K562 (cell line): ENCODE data around the gene BIRC5. TPM values are rescaled to one million over a fixed set of nuclear protein-coding genes. Genes with fewer than 3 reads are reported as not detected.
A peak's percentile ranks its signal among the peaks of the same experiment; 100 is the strongest.

ENCODE experiments used
- ELF2 ChIP-seq: fragments of 250-450 bp; sonication (Bioruptor Pico); IDR thresholded peaks from 2 replicates; pipeline ENCODE4 v1.5.0; 2021; ENCODE audit warnings: mild to moderate bottlenecking
- ELF4 ChIP-seq: fragments of 450-650 bp; formaldehyde crosslinking; IDR thresholded peaks from 2 replicates; pipeline ENCODE4 v1.4.0; 2022; ENCODE audit warnings: missing genetic modification characterization
- JUND ChIP-seq, 2 experiments: IDR thresholded peaks; 2 replicates in 1 of 2; 3 replicates in 1 of 2; pipeline ENCODE4 v1.6.1; 2011; ENCODE audit warnings: borderline replicate concordance in 2 of 2, low read depth in 2 of 2, low read length in 2 of 2, improper control_type of control experiment in 1 of 2, missing biosample characterization in 1 of 2, missing genetic modification characterization in 1 of 2, missing genetic modification reagents in 1 of 2
- KDM5B ChIP-seq: fragments of 200-600 bp; sonication (generic); IDR thresholded peaks from 2 replicates; pipeline ENCODE4 v1.6.1; 2012; ENCODE audit warnings: low read depth, mild to moderate bottlenecking, moderate library complexity, low read length, control low read depth, inconsistent platforms; ENCODE audit not compliant: insufficient replicate concordance
- NR2C1 ChIP-seq, 2 experiments: fragments of 450-650 bp; IDR thresholded peaks; 2 replicates each; pipeline ENCODE4 v1.6.1; 2017; ENCODE audit warnings: mild to moderate bottlenecking in 2 of 2, antibody characterized with exemption in 1 of 2, inconsistent platforms in 1 of 2, missing compliant biosample characterization in 1 of 2, missing genetic modification characterization in 1 of 2
- NR4A1 ChIP-seq, 2 experiments: fragments of 250-450 bp in 1 of 2; fragments of 450-650 bp in 1 of 2; sonication (Bioruptor Pico) in 1 of 2; IDR thresholded peaks; 2 replicates each; pipeline versions ENCODE4 v1.4.0 to v1.6.1; 2016 to 2020; ENCODE audit warnings: mild to moderate bottlenecking in 2 of 2, missing compliant biosample characterization in 1 of 2, missing genetic modification characterization in 1 of 2, moderate library complexity in 1 of 2
- SMARCA4 ChIP-seq: fragments of 450-650 bp; IDR thresholded peaks from 2 replicates; pipeline ENCODE4 v1.6.1; 2016
- TCFL5 ChIP-seq: fragments of 250-450 bp; sonication (Bioruptor Pico); conservative IDR thresholded peaks from 2 replicates; pipeline ENCODE4 v1.6.1; 2021; ENCODE audit warnings: mild to moderate bottlenecking, moderate library complexity, matching md5 sums
- polyA plus RNA-seq, 8 experiments: library from polyadenylated mRNA; depleted of rRNA in 4 of 8; stranded (reverse) in 5 of 8; unstranded in 3 of 8; fragments of >200 nt; fragmentation: Nextera tagmentation in 2 of 8; fragmentation: Illumina TruSeq in 1 of 8; extraction: Ambion mirVana in 2 of 8; extraction: Trizol in 1 of 8; gene quantifications; 2 replicates each; pipeline versions ENCODE4 v1.2.1 to v1.2.3, GENCODE V29; 2011 to 2014; ENCODE audit warnings: inconsistent platforms in 1 of 8, missing spikeins in 1 of 8
- total RNA-seq, 7 experiments: library from RNA; depleted of rRNA in 6 of 7; stranded (reverse); fragments of >200 nt in 6 of 7; fragmentation: Illumina TruSeq in 2 of 7; extraction: Trizol in 2 of 7; gene quantifications; 2 replicates each; pipeline versions ENCODE4 v1.2.1 to v1.2.3, GENCODE V29; 2011 to 2021; ENCODE audit warnings: low replicate concordance in 1 of 7
- TF ChIP-seq, protein P1 (sequence below): fragments of 250-450 bp; sonication (Bioruptor Pico); IDR thresholded peaks from 2 replicates; pipeline ENCODE4 v1.5.0; 2020; ENCODE audit warnings: mild to moderate bottlenecking
- TF ChIP-seq, protein P2 (sequence below): fragments of 450-650 bp; formaldehyde crosslinking; IDR thresholded peaks from 2 replicates; pipeline ENCODE4 v1.4.0; 2022; ENCODE audit warnings: missing genetic modification characterization
- TF ChIP-seq, protein P3 (sequence below): fragments of 450-650 bp; formaldehyde crosslinking; IDR thresholded peaks from 2 replicates; pipeline ENCODE4 v1.4.0; 2020; ENCODE audit warnings: mild to moderate bottlenecking, mixed read lengths

Gene BIRC5
- total and polyA plus RNA-seq, 9 of the 15 experiments (the other 6 are each of a cell fraction or from before 2014, with no cell fraction given) = 64.4 to 140 (median 101) TPM

DNA sequence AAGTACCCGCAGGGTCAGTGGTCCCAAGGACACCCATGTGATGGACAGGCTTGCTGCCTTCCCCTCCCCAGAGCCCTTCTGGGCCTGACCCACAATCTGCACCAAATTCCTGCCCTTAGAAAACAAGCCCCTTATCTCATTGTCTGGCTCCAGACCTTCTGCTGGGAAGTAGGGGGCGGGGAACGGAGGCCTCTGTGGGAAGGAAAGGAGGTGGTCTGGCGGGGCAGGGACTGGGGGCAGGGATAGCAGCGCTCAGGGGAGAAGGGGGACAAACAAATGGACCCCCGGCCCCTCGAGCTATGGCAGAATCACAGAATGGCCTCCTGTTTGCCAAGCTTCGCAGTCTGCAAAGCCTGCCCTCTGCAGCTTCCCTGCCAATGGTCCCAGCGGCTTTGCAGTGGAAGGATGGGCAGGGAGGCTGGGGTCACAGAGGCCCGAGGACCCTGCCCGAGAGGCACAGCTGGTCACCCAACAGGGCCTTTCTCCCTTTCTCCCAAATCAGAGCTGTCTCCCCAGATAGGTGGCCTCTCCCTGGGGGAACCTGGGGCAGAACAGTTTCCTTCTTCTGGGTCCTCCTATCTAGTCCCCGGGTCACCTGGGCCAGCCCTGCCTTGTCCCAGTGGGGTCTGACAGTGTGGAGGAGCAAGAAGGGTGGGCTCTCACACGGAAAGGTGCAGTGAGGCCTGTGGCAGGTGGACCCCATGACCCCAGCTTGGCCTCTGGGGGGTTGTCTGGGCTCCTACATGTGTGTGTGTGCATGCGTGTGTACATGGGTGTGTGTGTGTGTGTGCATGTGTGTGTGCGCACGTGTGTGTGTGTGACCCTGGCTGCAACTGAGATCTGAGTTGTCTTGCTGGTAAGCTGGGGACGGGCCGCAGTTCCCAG, 42.9 kb downstream of the BIRC5 start (continued):
- TF ChIP-seq, protein P1, sequence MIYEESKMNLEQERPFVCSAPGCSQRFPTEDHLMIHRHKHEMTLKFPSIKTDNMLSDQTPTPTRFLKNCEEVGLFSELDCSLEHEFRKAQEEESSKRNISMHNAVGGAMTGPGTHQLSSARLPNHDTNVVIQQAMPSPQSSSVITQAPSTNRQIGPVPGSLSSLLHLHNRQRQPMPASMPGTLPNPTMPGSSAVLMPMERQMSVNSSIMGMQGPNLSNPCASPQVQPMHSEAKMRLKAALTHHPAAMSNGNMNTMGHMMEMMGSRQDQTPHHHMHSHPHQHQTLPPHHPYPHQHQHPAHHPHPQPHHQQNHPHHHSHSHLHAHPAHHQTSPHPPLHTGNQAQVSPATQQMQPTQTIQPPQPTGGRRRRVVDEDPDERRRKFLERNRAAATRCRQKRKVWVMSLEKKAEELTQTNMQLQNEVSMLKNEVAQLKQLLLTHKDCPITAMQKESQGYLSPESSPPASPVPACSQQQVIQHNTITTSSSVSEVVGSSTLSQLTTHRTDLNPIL (CRISPR knock-in tag) = no peak
- 0 out of 2 replicates have a peak, but pooled peaks have one; percentile 20 for TF ChIP-seq ELF2 (CRISPR knock-in tag)
- peak; percentile 36; the same call in 1 of the 2 replicates for TF ChIP-seq NR4A1 (CRISPR knock-in tag; IDR thresholded peaks at IDR 0.05)
- no peak for TF ChIP-seq NR4A1 (tag; IDR thresholded peaks at IDR 0.05)
- peak; percentile 9 for TF ChIP-seq KDM5B
- TF ChIP-seq TCFL5 (CRISPR knock-in tag) = no peak
- 0 out of 2 replicates have a peak, but pooled peaks have one; percentile 41 for TF ChIP-seq ELF4 (CRISPR knock-in tag)
- TF ChIP-seq, protein P2, sequence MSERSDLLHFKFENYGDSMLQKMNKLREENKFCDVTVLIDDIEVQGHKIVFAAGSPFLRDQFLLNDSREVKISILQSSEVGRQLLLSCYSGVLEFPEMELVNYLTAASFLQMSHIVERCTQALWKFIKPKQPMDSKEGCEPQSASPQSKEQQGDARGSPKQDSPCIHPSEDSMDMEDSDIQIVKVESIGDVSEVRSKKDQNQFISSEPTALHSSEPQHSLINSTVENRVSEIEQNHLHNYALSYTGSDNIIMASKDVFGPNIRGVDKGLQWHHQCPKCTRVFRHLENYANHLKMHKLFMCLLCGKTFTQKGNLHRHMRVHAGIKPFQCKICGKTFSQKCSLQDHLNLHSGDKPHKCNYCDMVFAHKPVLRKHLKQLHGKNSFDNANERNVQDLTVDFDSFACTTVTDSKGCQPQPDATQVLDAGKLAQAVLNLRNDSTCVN (CRISPR knock-in tag) = peak; percentile 85
- 0 out of 2 replicates have a peak, but pooled peaks have one; percentile 18 for TF ChIP-seq JUND (IDR thresholded peaks at IDR 0.05; ENCODE audit: borderline replicate concordance, low read depth, low read length)
- TF ChIP-seq JUND (tag; IDR thresholded peaks at IDR 0.05; ENCODE audit: borderline replicate concordance, low read depth, low read length) = peak; percentile 33; the same call in 1 of the 3 replicates
- TF ChIP-seq SMARCA4 = peak; percentile 57; the same call in 1 of the 2 replicates
- TF ChIP-seq, protein P3, sequence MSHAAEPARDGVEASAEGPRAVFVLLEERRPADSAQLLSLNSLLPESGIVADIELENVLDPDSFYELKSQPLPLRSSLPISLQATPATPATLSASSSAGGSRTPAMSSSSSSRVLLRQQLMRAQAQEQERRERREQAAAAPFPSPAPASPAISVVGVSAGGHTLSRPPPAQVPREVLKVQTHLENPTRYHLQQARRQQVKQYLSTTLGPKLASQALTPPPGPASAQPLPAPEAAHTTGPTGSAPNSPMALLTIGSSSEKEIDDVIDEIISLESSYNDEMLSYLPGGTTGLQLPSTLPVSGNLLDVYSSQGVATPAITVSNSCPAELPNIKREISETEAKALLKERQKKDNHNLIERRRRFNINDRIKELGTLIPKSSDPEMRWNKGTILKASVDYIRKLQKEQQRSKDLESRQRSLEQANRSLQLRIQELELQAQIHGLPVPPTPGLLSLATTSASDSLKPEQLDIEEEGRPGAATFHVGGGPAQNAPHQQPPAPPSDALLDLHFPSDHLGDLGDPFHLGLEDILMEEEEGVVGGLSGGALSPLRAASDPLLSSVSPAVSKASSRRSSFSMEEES = no peak
- no peak for TF ChIP-seq NR2C1 (IDR thresholded peaks at IDR 0.05)
- peak; percentile 22; the same call in 1 of the 2 replicates for TF ChIP-seq NR2C1 (tag; IDR thresholded peaks at IDR 0.05)
